Measurements from ENCODE around the gene C16orf54.
"Not testable (repeated sequence)": the region's sequence is repeated elsewhere in the genome, so short reads cannot be mapped to it uniquely, and the experiment has no call there.

DNA sequence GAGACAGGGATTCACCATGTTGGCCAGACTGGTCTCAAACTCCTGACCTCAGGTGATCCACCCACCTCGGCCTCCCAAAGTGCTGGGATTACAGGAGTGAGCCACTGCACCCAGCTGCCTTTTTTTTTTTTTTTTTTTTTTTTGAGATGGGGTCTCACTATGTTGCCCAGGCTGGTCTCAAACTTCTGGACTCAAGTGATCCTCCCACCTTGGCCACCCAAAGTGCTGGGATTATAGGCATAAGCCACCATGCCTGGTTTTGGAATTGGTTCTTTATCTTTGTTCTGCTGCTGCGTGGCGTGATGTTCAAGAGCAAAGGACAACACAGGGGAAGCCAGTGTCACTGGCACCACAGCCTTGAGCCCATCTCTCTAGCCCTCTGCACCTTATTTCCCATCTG lies 50.1 kb downstream of the C16orf54 start:
- TF ChIP-seq, protein P1, sequence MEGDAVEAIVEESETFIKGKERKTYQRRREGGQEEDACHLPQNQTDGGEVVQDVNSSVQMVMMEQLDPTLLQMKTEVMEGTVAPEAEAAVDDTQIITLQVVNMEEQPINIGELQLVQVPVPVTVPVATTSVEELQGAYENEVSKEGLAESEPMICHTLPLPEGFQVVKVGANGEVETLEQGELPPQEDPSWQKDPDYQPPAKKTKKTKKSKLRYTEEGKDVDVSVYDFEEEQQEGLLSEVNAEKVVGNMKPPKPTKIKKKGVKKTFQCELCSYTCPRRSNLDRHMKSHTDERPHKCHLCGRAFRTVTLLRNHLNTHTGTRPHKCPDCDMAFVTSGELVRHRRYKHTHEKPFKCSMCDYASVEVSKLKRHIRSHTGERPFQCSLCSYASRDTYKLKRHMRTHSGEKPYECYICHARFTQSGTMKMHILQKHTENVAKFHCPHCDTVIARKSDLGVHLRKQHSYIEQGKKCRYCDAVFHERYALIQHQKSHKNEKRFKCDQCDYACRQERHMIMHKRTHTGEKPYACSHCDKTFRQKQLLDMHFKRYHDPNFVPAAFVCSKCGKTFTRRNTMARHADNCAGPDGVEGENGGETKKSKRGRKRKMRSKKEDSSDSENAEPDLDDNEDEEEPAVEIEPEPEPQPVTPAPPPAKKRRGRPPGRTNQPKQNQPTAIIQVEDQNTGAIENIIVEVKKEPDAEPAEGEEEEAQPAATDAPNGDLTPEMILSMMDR (conservative IDR thresholded peaks at IDR 0.05; ENCODE audit: low read depth, low read length): not testable (repeated sequence)
- TF ChIP-seq, protein P2, sequence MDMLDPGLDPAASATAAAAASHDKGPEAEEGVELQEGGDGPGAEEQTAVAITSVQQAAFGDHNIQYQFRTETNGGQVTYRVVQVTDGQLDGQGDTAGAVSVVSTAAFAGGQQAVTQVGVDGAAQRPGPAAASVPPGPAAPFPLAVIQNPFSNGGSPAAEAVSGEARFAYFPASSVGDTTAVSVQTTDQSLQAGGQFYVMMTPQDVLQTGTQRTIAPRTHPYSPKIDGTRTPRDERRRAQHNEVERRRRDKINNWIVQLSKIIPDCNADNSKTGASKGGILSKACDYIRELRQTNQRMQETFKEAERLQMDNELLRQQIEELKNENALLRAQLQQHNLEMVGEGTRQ (IDR thresholded peaks at IDR 0.05; ENCODE audit: low read depth, low read length): not testable (repeated sequence)
- TF ChIP-seq CEBPB (IDR thresholded peaks at IDR 0.05; ENCODE audit: low read depth, low read length); MAFK (IDR thresholded peaks at IDR 0.05; ENCODE audit: low read depth, low read length); POLR2A (IDR thresholded peaks at IDR 0.05; ENCODE audit: low read depth, low read length); MXI1 (IDR thresholded peaks at IDR 0.05; ENCODE audit: borderline replicate concordance, low read depth, low read length); SMC3 (IDR thresholded peaks at IDR 0.05; ENCODE audit: low read depth, low read length); CHD1 (IDR thresholded peaks at IDR 0.05; ENCODE audit: low read depth, low read length); RAD21 (IDR thresholded peaks at IDR 0.05; ENCODE audit: low read length): not testable (repeated sequence)

Measured in IMR-90 (cell line).